A375 (cell line): Measurements from ENCODE around the gene TMEM213. TPM values are rescaled to one million over a fixed set of nuclear protein-coding genes. Genes with fewer than 3 reads are reported as not detected.

Experiments used
- small RNA-seq: library from RNA; depleted of rRNA; stranded (forward); fragments of <200 nt; gene quantifications from one replicate; pipeline ENCODE3, GENCODE V24; 2014
- total RNA-seq: library from RNA; depleted of rRNA; stranded (reverse); fragments of >200 nt; shearing (Covaris generic); gene quantifications from 2 replicates; pipeline ENCODE4 v1.2.3, GENCODE V29; 2014; rRNA removed

Gene TMEM213
- total RNA-seq, result not detected in 2 replicates

GRCh38 chr7:138797715-138798320, at the start of gene TMEM213, which contains the start of gene ATP6V0A4:
TMEM213 (plus strand) TSS chr7:138797994; CDS start chr7:138798105, 111 bp downstream.
ATP6V0A4 (minus strand) TSS chr7:138798196; CDS start chr7:138771247, 26,949 bp downstream.

Small RNA genes lying within 50 kb of the gene (small RNA-seq; reads per million reads assigned to genes)
- not detected for gene RNU6-1272P

Other genes with a start within 250 kb of the TMEM213 start
- gene SVOPL, start 96.6 kb upstream of the TMEM213 start, total RNA-seq, result not detected in 2 replicates
- 4.1 and 5.1 TPM in 2 replicates for gene ATP6V0A4, start 202 bp downstream of the TMEM213 start, total RNA-seq
- 3.6 and 5.0 TPM in 2 replicates for gene KIAA1549, start 183.4 kb downstream of the TMEM213 start, total RNA-seq
- 1.5 and 2.3 TPM in 2 replicates for gene ZC3HAV1L, start 238.0 kb downstream of the TMEM213 start, total RNA-seq